GM18861 (cell line): ENCODE results near the gene SLC22A17.

ENCODE experiments used
- ATAC-seq: cut with Tn5 transposase; IDR thresholded peaks from one replicate; pipeline ENCODE4 v1.9.1; 2021; ENCODE audit not compliant: unreplicated experiment

The SLC22A17 gene

DNA sequence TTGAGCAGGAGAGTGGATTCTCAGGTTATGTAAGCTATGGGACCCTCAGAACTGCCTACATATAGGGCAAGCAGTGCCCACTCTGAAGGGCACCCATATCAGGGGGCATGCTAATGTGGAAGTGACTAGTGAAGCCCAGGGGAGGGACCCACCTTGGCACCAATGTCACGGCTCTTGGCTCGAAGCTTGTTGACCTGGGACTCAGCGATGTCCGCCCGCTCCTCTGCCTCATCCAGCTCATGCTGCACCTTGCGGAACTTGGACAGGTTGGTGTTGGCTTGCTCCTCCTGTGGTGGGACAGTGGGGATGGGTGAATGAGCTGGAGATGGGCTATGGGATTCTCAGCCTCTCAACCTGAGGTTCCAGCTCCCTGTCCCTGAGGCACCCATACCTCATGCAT, 29.6 kb upstream of the SLC22A17 start:
- ATAC-seq: no peak

DNA sequence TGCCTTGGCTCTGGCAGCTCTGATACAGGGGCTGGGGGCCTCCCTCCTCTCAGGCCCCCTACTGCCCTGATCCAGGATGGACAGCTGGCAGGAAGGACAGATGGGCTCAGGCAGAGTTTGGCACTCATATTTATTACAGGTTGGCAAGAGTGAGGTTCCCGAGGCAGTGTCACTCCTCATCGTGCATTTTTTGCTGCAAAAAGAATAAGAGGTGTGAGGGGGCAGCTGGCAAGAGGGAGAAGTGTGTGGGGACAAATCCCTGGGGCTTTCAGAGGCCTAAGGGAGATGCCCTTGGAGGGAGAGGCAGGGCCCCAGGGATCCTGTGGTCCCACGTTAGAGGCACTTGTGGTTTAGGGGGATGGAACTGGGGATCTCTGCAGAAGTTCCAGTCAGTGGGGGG, 29.2 kb upstream of the SLC22A17 start:
- no peak for ATAC-seq

DNA sequence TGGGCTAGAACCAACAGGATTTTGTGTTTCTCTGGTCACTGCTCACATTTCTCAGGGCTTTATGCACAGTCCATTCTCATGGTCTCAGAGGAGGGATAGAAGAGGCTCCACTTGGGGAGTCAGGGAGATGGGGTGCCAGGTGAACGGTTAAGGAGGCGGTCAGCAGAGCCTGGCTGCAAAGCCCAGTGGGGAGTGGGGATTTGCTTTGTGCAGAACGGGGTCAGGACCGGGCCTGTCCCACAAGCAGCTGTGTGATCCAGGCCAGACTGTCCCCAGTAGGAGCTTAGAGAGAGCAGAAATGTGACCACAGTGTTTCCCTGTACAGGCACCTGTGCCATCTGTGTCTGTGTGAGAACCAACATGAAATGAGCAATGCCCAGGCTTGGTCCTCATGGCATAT, 28.3 kb upstream of the SLC22A17 start:
- no peak for ATAC-seq

DNA sequence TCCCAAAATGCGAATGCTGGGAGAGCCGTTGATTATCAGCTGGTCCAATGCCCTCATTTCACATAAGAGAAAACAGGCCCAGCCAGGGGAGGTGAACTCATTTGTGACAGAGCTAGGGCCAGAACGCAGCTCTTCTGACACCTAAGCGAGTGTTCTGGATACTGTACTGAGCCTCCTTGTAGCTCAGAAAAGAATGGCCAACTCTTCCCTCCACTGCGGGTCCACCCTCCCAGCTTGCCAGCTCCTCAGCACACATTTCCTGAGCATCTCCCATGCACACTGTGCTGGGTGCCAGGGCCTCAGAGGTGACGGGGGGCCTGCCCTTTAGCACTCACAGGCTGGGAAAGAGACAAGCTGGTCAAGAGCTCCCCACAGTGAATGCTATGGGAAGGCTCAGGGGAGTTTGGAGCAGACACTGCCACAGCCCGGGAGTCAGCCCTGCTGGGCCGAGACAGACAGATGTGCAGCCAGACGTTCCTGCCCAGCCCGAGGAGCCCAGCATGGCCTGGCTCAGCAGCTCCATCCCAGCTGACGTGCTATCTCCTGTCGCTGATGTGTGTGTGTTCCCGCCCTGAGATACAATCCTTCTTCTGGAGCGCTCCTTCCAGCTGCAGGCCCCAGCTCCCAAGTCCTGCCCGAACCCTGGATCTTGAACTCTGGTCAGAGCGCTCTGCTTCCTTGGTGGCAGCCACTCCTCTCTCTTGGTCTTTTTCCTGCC, 27.7 kb upstream of the SLC22A17 start:
- no peak for ATAC-seq

DNA sequence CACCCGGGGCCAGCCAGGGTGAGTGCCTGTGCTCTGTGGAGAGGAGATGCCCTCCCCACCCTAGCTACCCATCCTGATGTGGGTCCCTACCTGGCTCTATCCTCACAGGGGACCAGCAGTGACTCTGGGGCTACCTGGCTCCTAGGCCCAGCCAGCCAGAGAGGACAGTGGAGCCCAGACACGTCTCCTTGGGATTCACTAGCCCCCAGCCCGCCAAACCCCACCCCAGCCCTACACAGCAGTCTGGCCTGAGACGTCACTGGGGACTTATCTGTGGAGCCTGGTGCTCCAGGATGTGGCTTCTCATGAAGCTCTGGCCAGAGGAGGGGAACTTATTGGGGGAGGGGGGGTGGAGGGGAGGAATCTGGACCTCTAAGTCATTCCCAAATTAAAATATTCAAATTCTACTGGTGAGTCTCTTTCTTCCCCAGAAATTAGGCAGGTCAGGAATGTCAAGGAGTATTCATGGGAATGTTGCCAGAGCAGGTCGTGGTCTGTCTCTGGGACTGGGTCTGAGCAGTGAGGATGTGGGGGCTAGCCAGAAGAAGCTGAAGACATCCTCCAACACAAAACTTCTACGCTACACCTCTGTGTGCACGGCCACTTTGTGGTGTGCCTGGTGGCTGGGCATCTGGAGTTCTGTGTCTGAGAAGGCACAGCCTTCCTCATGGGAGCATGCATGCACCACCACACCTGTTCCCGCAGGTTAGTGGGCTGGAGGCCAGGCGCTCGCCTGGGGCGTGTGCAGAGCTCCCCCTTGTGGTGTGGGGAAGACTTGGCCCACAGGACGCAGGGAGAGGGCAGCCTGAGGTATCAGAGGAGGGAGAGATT, 26.9 kb upstream of the SLC22A17 start:
- ATAC-seq: no peak

DNA sequence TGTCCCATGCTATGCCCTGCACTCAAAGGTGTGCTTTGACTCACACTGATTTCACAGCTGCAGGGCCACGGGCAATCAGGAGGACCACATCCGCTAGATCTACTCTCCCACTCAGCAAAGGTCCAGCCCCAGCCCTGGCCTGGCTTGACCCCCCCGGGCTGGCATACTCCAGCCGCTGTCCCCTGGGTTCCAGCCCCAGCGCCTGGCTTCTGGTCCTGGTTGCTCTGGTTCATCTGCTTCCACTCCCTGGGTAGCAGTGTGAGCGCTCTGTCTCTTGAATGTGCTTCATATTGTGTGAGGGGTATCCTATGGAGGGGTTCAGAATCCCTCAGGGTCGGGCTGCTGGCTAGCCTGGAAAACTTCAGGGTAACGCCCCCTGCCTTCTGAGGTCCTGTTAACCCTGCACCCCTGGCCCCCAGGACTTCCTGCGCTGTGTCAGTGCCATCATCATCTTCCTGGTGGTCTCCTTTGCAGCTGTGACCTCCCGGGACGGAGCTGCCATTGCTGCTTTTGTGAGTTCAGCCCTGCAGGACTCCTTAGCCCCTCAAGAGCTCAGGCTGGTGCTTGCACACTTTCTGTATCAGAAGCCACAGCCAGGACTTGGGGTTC, 26.0 kb upstream of the SLC22A17 start:
- ATAC-seq: no peak

DNA sequence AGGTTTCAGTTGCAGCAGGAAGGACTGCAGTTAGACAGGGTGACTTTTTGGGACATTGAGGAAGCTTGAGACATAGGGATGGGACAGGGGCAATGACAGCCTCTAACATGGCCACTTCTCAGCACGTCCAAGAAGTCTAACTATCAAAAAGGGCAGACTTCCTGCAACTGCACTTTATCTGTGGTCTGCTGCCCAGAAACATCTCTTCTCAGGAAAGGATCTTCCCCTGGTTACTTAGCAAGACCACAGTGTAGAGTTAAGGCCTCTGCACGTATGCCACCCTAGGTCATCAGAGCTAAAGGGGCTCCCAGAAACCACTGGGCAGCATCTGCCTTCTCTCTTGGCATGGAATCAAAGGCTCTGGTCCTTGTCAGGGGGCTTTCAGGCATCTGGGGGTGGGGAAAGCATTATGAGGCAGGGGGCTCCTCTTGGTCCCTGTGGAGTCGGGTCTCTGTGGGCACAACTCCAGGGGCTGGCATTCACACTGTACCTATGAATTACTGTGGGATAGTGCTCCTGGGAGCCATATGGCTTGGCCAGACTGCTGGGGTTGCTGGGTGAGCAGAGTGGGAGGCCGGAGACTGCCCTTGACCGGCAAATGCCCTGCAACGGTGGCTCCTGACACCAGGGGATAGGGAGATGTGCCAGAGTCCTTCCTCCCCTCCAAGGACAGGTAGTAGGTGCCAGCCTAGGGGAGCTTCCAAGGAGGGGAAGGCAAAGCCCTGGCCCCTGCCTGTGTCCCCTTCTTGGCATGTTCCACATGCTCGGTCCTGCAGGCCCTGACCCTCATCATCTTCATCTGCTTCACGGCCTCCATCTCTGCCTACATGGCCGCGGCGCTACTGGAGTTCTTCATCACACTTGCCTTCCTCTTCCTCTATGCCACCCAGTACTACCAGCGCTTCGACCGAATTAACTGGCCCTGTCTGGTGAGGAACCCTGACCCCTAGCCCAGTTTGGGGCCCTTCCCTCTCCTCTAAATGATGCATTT, 25.2 kb upstream of the SLC22A17 start:
- no peak for ATAC-seq

DNA sequence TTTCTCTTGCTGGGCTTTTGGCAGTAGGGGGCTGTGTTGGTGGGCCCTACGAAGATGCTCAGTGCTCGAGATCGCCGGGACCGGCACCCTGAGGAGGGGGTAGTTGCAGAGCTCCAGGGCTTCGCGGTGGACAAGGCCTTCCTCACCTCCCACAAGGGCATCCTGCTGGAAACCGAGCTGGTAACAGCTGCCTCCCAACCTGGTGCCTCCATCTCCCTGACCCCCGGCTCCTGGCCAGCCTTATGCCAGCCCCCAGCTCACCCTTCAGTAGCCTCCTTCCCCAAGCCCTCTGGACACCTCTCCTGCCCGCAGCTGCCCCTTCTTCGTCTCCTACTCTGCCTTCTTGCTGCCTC, 24.5 kb upstream of the SLC22A17 start:
- ATAC-seq: no peak

DNA sequence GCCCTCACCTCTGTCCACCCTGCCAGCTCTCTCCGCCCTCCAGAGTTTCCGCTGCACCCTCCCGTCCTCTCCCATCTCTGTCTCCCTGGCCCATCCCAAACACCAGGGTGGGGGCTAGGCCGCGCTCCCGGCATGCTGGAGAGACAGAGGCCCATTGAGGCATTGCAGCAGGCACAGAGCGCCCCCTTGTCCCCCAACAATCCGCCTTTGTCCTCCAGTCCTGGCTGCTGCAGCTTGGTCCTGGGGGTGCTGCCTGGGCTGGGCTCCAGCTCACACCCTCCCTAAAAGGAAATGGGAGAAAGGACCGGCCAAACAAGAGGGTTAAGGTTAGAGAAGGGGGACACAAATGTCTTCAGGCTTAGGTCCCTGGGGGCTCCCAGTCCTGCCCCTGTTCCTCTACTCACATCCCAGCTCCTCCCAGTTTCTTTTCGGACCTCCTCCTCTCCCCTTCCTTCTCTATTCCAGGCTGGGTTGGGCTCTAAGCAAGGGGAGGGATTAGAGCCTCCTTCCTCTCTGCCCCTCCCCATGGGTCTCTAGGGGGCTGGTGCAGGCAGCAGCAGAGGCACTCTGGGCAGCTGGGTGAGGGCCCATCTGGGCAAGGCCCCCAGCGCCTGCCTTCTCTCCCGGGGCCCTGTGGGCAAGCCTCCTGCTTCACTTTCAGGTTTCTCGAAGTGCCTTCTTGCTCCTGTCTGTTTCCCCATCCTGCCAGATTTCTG, 24.0 kb upstream of the SLC22A17 start, which contains the start of gene CMTM5:
Gene CMTM5 (plus strand): TSS at position 565 of the 716 bp plus-strand sequence. CDS start 206 bp downstream, outside the sequence.
- ATAC-seq: no peak

DNA sequence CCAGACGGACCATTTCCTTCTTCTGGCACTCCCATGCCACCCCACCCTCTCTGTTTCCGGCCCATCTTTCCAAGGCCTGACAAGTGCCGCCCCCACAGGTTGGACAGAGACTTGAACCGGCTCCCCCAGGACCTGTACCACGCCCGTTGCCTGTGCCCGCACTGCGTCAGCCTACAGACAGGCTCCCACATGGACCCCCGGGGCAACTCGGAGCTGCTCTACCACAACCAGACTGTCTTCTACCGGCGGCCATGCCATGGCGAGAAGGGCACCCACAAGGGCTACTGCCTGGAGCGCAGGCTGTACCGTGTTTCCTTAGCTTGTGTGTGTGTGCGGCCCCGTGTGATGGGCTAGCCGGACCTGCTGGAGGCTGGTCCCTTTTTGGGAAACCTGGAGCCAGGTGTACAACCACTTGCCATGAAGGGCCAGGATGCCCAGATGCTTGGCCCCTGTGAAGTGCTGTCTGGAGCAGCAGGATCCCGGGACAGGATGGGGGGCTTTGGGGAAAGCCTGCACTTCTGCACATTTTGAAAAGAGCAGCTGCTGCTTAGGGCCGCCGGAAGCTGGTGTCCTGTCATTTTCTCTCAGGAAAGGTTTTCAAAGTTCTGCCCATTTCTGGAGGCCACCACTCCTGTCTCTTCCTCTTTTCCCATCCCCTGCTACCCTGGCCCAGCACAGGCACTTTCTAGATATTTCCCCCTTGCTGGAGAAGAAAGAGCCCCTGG, 23.0 kb upstream of the SLC22A17 start:
- ATAC-seq: no peak

DNA sequence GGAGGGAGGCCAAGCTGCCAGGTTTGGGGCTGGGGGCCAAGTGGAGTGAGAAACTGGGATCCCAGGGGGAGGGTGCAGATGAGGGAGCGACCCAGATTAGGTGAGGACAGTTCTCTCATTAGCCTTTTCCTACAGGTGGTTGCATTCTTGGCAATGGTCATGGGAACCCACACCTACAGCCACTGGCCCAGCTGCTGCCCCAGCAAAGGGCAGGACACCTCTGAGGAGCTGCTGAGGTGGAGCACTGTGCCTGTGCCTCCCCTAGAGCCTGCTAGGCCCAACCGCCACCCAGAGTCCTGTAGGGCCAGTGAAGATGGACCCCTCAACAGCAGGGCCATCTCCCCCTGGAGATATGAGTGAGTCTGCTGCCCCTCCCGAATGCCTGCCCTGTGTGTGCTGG, 20.4 kb upstream of the SLC22A17 start:
- ATAC-seq: no peak

DNA sequence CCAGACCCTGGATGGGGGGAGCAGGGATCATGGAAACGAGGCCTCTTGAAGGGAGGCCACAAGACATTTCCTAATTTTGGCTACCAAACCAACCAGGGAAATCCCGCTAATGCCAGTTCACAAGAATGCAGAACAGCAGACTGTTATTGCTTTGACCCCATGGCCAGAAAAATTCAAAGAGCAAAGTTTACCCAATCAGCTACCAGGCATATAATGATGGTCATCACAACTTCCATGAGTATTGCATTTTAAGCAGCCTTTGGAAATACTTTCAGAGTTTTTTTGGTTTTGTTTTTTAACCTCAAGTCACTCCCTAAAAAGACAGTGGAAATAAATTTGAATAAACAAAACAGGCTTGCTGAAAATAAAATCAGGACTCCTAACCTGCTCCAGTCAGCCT, 19.8 kb upstream of the SLC22A17 start, which contains the start of gene IL25:
Gene IL25 (plus strand): TSS at position 301 of the 400 bp plus-strand sequence.
- no peak for ATAC-seq

DNA sequence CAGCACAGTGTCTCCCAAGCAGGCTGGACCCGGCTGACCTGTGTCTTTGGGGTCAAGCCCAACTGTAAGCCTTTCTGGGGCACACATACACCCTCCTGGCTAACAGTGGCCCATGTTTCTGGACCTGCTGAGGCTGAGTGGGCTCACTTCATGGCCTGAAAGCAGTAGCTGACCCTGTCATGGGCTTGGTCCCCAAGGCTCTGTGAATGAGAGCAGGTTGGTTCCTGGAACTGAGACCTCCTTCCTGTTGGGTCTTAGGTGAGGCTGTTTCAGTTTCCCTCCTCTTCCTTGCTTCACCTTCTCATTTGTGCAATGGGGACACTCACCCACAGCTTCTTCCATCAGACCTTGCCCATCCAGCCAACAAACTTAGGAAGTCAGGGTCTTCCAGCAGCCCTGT, 19.2 kb upstream of the SLC22A17 start:
- ATAC-seq: no peak

DNA sequence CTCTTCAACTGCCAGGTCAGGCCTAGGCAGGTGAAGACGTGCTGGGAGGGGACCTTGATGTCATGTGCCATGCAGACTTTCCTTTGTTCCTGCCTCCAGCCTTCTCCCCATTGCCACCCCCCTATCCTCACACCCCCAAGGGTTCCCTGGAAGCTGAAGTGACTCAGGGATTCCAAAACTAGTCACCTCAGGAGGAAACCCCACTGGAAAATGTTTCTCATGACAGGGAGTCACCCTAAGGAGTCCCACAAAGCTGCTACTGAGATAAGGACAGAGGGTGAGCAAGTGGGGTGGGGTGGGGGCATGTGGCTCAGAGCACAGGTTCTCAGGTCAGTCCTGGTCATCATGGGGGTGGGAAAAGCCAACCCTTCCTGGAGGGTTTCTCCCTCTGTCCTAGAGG, 17.5 kb upstream of the SLC22A17 start:
- ATAC-seq: no peak

DNA sequence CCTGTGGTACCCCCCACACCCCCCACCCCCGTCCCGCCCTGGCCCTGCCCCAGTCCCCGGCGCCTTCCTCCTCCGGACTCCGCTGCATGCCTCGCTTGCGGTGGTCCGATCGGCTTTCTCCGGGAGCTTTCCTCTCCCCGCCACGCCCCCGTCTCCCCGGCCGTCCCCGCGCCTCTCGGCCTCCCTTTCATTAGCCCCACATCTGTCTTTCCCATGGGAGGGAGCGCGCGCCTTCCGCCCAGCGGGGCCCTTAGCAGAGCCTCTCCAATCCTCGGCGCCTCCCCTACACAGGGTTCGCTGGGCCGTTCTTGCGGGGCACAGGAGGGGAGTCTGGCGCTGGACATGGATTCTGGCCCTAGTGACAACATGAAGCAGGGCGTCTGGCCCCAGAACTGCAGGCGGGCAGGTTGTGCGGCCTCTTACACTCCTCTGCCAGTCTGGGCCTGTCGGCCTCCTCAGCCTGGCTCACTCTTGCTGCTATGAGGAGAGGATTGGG, 13.8 kb upstream of the SLC22A17 start:
- no peak for ATAC-seq

DNA sequence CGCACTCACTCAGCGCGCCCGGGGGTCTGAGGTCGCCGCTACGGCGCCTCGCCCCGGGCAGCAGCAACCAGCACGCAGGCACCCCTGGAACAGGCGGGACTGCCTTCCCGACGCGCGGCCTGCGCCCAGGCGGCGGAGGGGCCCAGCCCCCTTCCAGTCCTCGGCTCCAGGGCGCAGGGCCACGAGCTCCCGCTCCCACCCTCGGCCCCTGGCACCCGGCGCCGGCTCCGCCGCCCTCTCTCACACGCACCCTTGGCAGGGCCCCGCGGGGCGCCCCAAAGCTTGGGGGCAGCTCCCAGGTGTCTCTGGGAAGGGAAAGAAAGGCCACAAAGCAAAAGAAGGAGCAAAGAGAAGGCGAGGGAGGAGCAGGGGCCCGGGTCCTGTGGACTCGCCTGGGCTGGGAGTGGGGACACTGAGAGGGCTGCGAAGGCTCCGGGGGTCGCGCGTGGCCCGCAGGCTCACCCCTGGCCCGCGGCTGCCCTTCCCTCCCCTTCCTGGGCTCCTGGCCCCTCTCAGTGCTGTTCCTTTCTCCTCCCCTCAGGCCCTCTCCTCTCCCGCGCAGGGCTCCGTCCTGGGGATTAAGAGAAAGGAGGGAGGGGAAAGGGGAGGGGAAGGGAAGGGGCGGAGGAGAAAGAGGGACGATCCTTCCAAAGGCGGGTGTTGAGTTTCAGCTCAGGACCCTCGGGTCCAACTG, 13.2 kb upstream of the SLC22A17 start:
- no peak for ATAC-seq

DNA sequence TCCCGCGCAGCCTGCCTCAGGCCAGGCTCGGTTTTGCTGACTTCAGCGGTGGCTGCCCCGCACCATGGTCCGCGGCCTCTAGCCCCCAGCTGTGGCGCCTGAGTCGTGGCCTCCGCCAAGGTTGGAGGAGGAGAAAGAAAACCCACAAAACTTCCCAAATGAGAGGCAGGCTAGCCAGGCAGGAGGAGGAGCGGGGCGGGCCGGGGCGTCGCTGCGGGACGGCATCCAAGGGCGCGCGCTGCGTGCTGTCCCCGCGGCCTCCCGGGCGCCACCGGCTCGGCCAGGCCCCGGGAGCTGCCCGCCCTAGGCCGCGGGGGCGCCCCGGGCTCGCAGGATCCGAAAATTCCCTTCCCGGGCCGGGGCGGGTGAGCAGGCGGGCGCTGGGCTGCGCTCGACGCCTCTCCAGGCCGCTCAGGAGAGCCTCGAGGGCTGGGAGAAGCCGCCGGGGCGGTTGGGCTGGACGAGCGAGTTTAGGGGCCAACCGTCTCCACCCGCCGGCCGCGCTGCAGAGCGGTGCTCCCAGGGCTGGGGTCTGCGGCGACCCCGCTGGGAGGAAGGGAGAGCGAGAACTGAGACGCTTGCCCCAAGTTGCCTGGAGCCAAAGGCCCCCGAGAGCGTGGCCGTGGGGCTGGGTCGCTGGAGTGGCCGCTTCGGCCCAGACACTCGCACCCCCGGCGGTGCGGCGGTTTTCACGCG, 12.5 kb upstream of the SLC22A17 start, which contains the start of gene EFS:
Gene EFS (minus strand): TSS at position 137 of the 696 bp plus-strand sequence. CDS start 147 bp downstream, outside the sequence.
- ATAC-seq: no peak
